LHCN-M2 (cell line): ENCODE results near the gene MCF2L. TPM values are rescaled to one million over a fixed set of nuclear protein-coding genes. Genes with fewer than 3 reads are reported as not detected.
"Not testable (repeated sequence)": the region's sequence is repeated elsewhere in the genome, so short reads cannot be mapped to it uniquely, and the experiment has no call there.

Experiments used
- DNase-seq: peaks from one replicate; pipeline ENCODE4 v3.0.0-alpha.2; 2012; ENCODE audit warnings: low read depth
- total RNA-seq: library from RNA; depleted of rRNA; stranded (reverse); fragments of >200 nt; gene quantifications from 2 replicates; pipeline ENCODE4 v1.2.3, GENCODE V29; 2014

MCF2L gene
- total RNA-seq, 1 experiment from 2014 or later = 10.9 TPM

- DNase-seq = no peak
Observed at GRCh38 chr13:113029487-113030258, 60.7 kb downstream of the MCF2L start.

- not testable (repeated sequence) for DNase-seq
Observed at GRCh38 chr13:113030259-113030640, 61.2 kb downstream of the MCF2L start.

- no peak for DNase-seq
Observed at GRCh38 chr13:113031465-113031864, 62.5 kb downstream of the MCF2L start.

GRCh38 chr13:113032291-113032690 is 63.3 kb downstream of the MCF2L start:
- no peak for DNase-seq

GRCh38 chr13:113033054-113033850 is 64.2 kb downstream of the MCF2L start:
- DNase-seq = no peak

GRCh38 chr13:113034451-113035212 is 65.6 kb downstream of the MCF2L start:
- peak; percentile 61 for DNase-seq

- DNase-seq = no peak
Observed at GRCh38 chr13:113035213-113035800, 66.3 kb downstream of the MCF2L start.

GRCh38 chr13:113036401-113036800 is 67.4 kb downstream of the MCF2L start:
- DNase-seq = no peak

GRCh38 chr13:113040031-113040430 is 71.0 kb downstream of the MCF2L start:
- no peak for DNase-seq

- DNase-seq = peak; percentile 62
Observed at GRCh38 chr13:113040597-113041292, 71.7 kb downstream of the MCF2L start.

- DNase-seq = peak; percentile 55
Observed at GRCh38 chr13:113041293-113041690, 72.3 kb downstream of the MCF2L start.

GRCh38 chr13:113041896-113042295 is 72.9 kb downstream of the MCF2L start:
- peak; percentile 26 for DNase-seq

GRCh38 chr13:113042456-113042855 is 73.4 kb downstream of the MCF2L start:
- DNase-seq = no peak

- DNase-seq = no peak
Observed at GRCh38 chr13:113043001-113043630, 74.1 kb downstream of the MCF2L start.

GRCh38 chr13:113043931-113044330 is 74.9 kb downstream of the MCF2L start:
- DNase-seq = no peak

GRCh38 chr13:113044391-113045114 is 75.5 kb downstream of the MCF2L start:
- DNase-seq = peak; percentile 91

- peak; percentile 17 for DNase-seq
Observed at GRCh38 chr13:113045251-113046127, 76.5 kb downstream of the MCF2L start.

GRCh38 chr13:113046128-113046882 is 77.3 kb downstream of the MCF2L start:
- no peak for DNase-seq
